Lower leg skin (tissue), 3 donors: Measurements from ENCODE around the gene CFAP74.

Experiments used
- POLR2A ChIP-seq, 2 donors: fragments of 450-650 bp; IDR thresholded peaks; one replicate each; pipeline ENCODE4 v1.6.1; 2016 to 2017; ENCODE audit warnings: antibody characterized with exemption in 2 of 2, mild to moderate bottlenecking in 1 of 2, moderate library complexity in 1 of 2
- TF ChIP-seq, protein P1 (sequence below), 3 donors: fragments of 450-650 bp; IDR thresholded peaks; one replicate each; pipeline ENCODE4 v1.5.1; 2016; ENCODE audit warnings: antibody characterized with exemption in 3 of 3, mild to moderate bottlenecking in 3 of 3, moderate library complexity in 2 of 3

DNA sequence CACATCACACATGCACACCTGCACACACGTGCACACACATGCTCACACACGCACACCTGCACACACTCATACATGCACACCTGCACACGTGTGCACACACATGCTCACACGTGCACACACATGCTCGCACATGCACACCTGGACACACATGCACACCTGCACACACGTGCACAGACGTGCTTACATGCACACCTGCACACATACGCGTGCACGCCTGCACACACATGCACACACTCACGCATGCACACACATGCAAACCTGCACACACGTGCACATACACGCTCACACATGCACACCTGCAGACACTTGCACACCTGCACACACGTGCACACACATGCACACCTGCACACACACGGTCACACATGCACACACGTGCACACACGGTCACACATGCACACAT, 32.6 kb downstream of the CFAP74 start:
- TF ChIP-seq, protein P1, sequence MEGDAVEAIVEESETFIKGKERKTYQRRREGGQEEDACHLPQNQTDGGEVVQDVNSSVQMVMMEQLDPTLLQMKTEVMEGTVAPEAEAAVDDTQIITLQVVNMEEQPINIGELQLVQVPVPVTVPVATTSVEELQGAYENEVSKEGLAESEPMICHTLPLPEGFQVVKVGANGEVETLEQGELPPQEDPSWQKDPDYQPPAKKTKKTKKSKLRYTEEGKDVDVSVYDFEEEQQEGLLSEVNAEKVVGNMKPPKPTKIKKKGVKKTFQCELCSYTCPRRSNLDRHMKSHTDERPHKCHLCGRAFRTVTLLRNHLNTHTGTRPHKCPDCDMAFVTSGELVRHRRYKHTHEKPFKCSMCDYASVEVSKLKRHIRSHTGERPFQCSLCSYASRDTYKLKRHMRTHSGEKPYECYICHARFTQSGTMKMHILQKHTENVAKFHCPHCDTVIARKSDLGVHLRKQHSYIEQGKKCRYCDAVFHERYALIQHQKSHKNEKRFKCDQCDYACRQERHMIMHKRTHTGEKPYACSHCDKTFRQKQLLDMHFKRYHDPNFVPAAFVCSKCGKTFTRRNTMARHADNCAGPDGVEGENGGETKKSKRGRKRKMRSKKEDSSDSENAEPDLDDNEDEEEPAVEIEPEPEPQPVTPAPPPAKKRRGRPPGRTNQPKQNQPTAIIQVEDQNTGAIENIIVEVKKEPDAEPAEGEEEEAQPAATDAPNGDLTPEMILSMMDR (IDR thresholded peaks at IDR 0.05) = no peak
- no peak for TF ChIP-seq POLR2A (IDR thresholded peaks at IDR 0.05)
